ENCODE data around the gene USP25.

USP25 gene

DNA sequence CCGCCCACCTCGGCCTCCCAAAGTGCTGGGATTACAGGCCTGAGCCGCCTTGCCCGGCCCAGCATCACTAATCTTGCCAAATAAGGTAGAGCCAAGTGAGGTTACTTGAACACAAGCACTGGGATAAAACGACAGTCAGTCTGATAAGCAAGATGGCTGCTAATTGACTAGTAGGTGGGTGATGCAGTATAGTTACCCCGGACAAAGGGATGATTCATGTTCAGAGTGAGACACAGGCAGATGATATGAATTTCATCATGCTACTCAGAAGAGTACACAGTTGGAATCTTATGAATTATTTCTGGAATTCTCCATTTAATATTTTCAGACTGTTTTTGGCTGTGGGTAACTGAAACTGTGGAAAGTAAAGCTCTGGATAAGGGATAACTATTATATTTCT, 178.4 kb downstream of the USP25 start (continued):
- TF ChIP-seq, protein P1, sequence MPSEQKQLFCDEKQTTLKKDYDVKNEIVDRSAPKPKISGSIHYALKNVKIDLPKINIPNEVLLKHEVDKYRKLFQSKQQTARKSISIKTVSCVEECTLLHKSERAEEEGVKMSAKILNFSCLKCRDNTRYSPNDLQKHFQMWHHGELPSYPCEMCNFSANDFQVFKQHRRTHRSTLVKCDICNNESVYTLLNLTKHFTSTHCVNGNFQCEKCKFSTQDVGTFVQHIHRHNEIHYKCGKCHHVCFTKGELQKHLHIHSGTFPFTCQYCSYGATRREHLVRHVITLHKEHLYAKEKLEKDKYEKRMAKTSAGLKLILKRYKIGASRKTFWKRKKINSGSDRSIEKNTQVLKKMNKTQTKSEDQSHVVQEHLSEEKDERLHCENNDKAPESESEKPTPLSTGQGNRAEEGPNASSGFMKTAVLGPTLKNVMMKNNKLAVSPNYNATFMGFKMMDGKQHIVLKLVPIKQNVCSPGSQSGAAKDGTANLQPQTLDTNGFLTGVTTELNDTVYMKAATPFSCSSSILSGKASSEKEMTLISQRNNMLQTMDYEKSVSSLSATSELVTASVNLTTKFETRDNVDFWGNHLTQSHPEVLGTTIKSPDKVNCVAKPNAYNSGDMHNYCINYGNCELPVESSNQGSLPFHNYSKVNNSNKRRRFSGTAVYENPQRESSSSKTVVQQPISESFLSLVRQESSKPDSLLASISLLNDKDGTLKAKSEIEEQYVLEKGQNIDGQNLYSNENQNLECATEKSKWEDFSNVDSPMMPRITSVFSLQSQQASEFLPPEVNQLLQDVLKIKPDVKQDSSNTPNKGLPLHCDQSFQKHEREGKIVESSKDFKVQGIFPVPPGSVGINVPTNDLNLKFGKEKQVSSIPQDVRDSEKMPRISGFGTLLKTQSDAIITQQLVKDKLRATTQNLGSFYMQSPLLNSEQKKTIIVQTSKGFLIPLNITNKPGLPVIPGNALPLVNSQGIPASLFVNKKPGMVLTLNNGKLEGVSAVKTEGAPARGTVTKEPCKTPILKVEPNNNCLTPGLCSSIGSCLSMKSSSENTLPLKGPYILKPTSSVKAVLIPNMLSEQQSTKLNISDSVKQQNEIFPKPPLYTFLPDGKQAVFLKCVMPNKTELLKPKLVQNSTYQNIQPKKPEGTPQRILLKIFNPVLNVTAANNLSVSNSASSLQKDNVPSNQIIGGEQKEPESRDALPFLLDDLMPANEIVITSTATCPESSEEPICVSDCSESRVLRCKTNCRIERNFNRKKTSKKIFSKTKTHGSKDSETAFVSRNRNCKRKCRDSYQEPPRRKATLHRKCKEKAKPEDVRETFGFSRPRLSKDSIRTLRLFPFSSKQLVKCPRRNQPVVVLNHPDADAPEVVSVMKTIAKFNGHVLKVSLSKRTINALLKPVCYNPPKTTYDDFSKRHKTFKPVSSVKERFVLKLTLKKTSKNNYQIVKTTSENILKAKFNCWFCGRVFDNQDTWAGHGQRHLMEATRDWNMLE (tag by site-specific recombination; conservative IDR thresholded peaks at IDR 0.05; ENCODE audit: low read depth), result no peak

DNA sequence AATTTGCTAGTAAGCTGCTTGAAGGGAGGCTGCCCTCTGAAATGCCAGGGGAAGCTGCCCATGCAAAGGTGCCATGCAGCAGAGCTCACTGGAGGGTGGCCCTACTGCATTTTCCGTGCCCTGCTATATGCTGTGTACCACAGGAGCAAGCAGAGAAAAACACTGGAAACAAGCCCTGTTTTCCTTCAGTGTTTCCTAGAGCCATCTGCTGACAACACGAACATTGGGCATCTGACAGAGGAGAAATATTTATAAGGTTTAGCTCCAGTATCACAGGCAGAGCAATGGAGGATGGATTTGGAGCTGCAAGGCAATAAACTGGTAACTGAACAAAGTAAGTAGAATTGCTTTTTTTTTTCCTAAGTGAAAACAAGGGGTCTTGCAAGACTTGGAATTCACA, 198.4 kb downstream of the USP25 start:
- POLR2A ChIA-PET, result no interaction called here
- CTCF ChIA-PET, result no interaction called here

GRCh38 chr21:15928686-15929425, 199.1 kb downstream of the USP25 start:
- Histone ChIP-seq H3K36me3 (ENCODE audit: control insufficient read depth in 2 of 2, insufficient read depth in 1 of 2, low read length in 2 of 2) (no peaks in the 10 kb centered on the region), H3K4me1 (ENCODE audit: control insufficient read depth, insufficient read depth, low read length) (no peaks in the 10 kb centered on the region), H3K4me3 (ENCODE audit: low read depth, low read length) (no peak overlapping the region), H3K9me3 (ENCODE audit: control insufficient read depth, insufficient read depth, low read depth, low read length) (no peaks in the 10 kb centered on the region), H3K27ac (ENCODE audit: extremely low read depth, low read depth, low read length) (no peak overlapping the region)
- POLR2A ChIA-PET, result no interaction called here
- CTCF ChIA-PET, result no interaction called here
- TF ChIP-seq HOXA7 (CRISPR knock-in tag; IDR thresholded peaks at IDR 0.05; ENCODE audit: borderline replicate concordance) (no peak), SP3 (tag by site-specific recombination; IDR thresholded peaks at IDR 0.05) (no peak), ZNF335 (tag by site-specific recombination; conservative IDR thresholded peaks at IDR 0.05) (no peak), ZNF623 (tag by site-specific recombination; IDR thresholded peaks at IDR 0.05) (no peak), ZNF580 (tag by site-specific recombination; IDR thresholded peaks at IDR 0.05) (no peak), ZNF645 (tag by site-specific recombination; IDR thresholded peaks at IDR 0.05) (no peak), ZNF121 (tag by site-specific recombination; IDR thresholded peaks at IDR 0.05) (no peak), ATF2 (tag by site-specific recombination; IDR thresholded peaks at IDR 0.05; ENCODE audit: low read depth) (no peak), ZNF624 (tag by site-specific recombination; IDR thresholded peaks at IDR 0.05) (no peak)
- TF ChIP-seq, protein P2, sequence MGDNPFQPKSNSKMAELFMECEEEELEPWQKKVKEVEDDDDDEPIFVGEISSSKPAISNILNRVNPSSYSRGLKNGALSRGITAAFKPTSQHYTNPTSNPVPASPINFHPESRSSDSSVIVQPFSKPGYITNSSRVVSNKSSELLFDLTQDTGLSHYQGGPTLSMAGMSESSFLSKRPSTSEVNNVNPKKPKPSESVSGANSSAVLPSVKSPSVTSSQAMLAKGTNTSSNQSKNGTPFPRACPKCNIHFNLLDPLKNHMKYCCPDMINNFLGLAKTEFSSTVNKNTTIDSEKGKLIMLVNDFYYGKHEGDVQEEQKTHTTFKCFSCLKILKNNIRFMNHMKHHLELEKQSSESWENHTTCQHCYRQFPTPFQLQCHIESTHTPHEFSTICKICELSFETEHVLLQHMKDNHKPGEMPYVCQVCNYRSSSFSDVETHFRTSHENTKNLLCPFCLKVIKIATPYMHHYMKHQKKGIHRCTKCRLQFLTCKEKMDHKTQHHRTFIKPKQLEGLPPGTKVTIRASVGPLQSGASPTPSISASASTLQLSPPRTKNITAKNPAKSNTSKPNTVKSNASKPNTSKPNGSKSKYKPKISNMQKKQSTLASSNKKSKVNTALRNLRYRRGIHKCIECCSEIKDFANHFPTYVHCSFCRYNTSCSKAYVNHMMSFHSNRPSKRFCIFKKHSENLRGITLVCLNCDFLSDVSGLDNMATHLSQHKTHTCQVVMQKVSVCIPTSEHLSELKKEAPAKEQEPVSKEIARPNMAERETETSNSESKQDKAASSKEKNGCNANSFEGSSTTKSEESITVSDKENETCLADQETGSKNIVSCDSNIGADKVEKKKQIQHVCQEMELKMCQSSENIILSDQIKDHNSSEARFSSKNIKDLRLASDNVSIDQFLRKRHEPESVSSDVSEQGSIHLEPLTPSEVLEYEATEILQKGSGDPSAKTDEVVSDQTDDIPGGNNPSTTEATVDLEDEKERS (tag by site-specific recombination; IDR thresholded peaks at IDR 0.05), result no peak

More for the DNA sequence above, 198.4 kb downstream of the USP25 start:
- H3K4me1 ChIP-seq (ENCODE audit: control insufficient read depth, insufficient read depth, low read length), result no peaks in the 10 kb centered on the region
- no peak for TF ChIP-seq ZNF555 (tag by site-specific recombination; conservative IDR thresholded peaks at IDR 0.05)
- TF ChIP-seq ZBTB6 (tag by site-specific recombination; IDR thresholded peaks at IDR 0.05), result no peak
- TF ChIP-seq SALL2 (tag by site-specific recombination; IDR thresholded peaks at IDR 0.05; ENCODE audit: borderline replicate concordance), result no peak
- no peak for TF ChIP-seq ZNF785 (tag by site-specific recombination; IDR thresholded peaks at IDR 0.05)
- no peak for TF ChIP-seq OSR2 (tag by site-specific recombination; IDR thresholded peaks at IDR 0.05)
- TF ChIP-seq, protein P3, sequence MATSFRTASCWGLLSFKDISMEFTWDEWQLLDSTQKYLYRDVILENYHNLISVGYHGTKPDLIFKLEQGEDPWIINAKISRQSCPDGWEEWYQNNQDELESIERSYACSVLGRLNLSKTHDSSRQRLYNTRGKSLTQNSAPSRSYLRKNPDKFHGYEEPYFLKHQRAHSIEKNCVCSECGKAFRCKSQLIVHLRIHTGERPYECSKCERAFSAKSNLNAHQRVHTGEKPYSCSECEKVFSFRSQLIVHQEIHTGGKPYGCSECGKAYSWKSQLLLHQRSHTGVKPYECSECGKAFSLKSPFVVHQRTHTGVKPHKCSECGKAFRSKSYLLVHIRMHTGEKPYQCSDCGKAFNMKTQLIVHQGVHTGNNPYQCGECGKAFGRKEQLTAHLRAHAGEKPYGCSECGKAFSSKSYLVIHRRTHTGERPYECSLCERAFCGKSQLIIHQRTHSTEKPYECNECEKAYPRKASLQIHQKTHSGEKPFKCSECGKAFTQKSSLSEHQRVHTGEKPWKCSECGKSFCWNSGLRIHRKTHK (tag by site-specific recombination; IDR thresholded peaks at IDR 0.05), result no peak
- TF ChIP-seq GLIS1 (tag by site-specific recombination; IDR thresholded peaks at IDR 0.05), result no peak
- TF ChIP-seq ZBTB48 (tag by site-specific recombination; IDR thresholded peaks at IDR 0.05), result no peak
- no peak for TF ChIP-seq MZF1 (tag by site-specific recombination; IDR thresholded peaks at IDR 0.05; ENCODE audit: borderline replicate concordance)
- TF ChIP-seq ZNF404 (tag by site-specific recombination; IDR thresholded peaks at IDR 0.05), result no peak
- TF ChIP-seq ZNF223 (tag by site-specific recombination; IDR thresholded peaks at IDR 0.05), result no peak
- no peak for TF ChIP-seq ZNF239 (tag by site-specific recombination; IDR thresholded peaks at IDR 0.05)
- TF ChIP-seq ZNF776 (tag by site-specific recombination; IDR thresholded peaks at IDR 0.05; ENCODE audit: borderline replicate concordance), result no peak
- no peak overlapping the region for H3K27ac ChIP-seq (ENCODE audit: extremely low read depth, low read depth, low read length)
- H3K36me3 ChIP-seq (ENCODE audit: control insufficient read depth in 2 of 2, insufficient read depth in 1 of 2, low read length in 2 of 2), result no peaks in the 10 kb centered on the region
- H3K9me3 ChIP-seq (ENCODE audit: control insufficient read depth, insufficient read depth, low read depth, low read length), result no peaks in the 10 kb centered on the region
- no peak overlapping the region for H3K4me3 ChIP-seq (ENCODE audit: low read depth, low read length)

All from HEK293 (cell line).